WTC11 (cell line): ENCODE results near the gene PTPRN2. TPM values are rescaled to one million over a fixed set of nuclear protein-coding genes. Genes with fewer than 3 reads are reported as not detected.

Experiments used
- ATAC-seq: fragments of 200-7000 bp; cut with Tn5 transposase; 2 replicates; pipeline ENCODE4 v1.10.0; 2021; ENCODE audit warnings: mild to moderate bottlenecking, moderate library complexity
- CTCF ChIA-PET: fragments of 300-600 bp; sonication (Branson Sonifier 250); formaldehyde crosslinking; loops from one replicate; lab custom pipeline; 2021; ENCODE audit warnings: antibody characterized with exemption; lab: Charles Lee
- POLR2A ChIA-PET: fragments of 350-600 bp; sonication (Branson Sonifier 250); formaldehyde crosslinking; loops from one replicate; lab custom pipeline; 2021; ENCODE audit warnings: antibody characterized with exemption; lab: Charles Lee
- DNase-seq: peaks from one replicate; pipeline ENCODE4 v3.0.0; 2021; ENCODE audit warnings: low spot score
- H3K27ac Mint-ChIP-seq: 2 replicates; pipeline ENCODE4 v1.8.0; 2021; ENCODE audit warnings: mixed read lengths
- H3K27me3 Mint-ChIP-seq: 2 replicates; pipeline ENCODE4 v1.8.0; 2021; ENCODE audit warnings: low read depth, mild to moderate bottlenecking, moderate library complexity, mixed read lengths
- H3K36me3 Mint-ChIP-seq: 2 replicates; pipeline ENCODE4 v1.8.0; 2021; ENCODE audit warnings: mixed read lengths
- H3K4me1 Mint-ChIP-seq: 2 replicates; pipeline ENCODE4 v1.8.0; 2022; ENCODE audit warnings: mixed read lengths
- H3K4me3 Mint-ChIP-seq: 2 replicates; pipeline ENCODE4 v1.8.0; 2021; ENCODE audit warnings: mild to moderate bottlenecking, moderate library complexity, mixed read lengths
- H3K9me3 Mint-ChIP-seq: 2 replicates; pipeline ENCODE4 v1.8.0; 2021; ENCODE audit warnings: mixed read lengths
- ATF1 ChIP-seq: sonication (generic); formaldehyde crosslinking; IDR thresholded peaks from 2 replicates; pipeline ENCODE4 v1.8.1; 2023; ENCODE audit warnings: mild to moderate bottlenecking, moderate library complexity, missing genetic modification reagents
- ATF2 ChIP-seq: sonication (generic); formaldehyde crosslinking; IDR thresholded peaks from 2 replicates; pipeline ENCODE4 v1.8.1; 2022; ENCODE audit warnings: low read depth, missing genetic modification reagents, borderline replicate concordance
- CBFB ChIP-seq: sonication (generic); formaldehyde crosslinking; IDR thresholded peaks from 2 replicates; pipeline ENCODE4 v1.8.1; 2022; ENCODE audit warnings: mild to moderate bottlenecking, low read depth, missing genetic modification reagents
- CREM ChIP-seq: sonication (generic); formaldehyde crosslinking; IDR thresholded peaks from 2 replicates; pipeline ENCODE4 v1.8.1; 2022; ENCODE audit warnings: mild to moderate bottlenecking, missing genetic modification reagents, moderate library complexity
- ELF4 ChIP-seq: sonication (generic); formaldehyde crosslinking; IDR thresholded peaks from 2 replicates; pipeline ENCODE4 v1.8.1; 2022; ENCODE audit warnings: low read depth, mild to moderate bottlenecking, moderate library complexity, missing genetic modification reagents
- ESRRA ChIP-seq: sonication (generic); formaldehyde crosslinking; IDR thresholded peaks from 2 replicates; pipeline ENCODE4 v1.8.1; 2022; ENCODE audit warnings: mild to moderate bottlenecking, missing genetic modification reagents, borderline replicate concordance
- ETV6 ChIP-seq: sonication (generic); formaldehyde crosslinking; IDR thresholded peaks from 2 replicates; pipeline ENCODE4 v1.8.1; 2022; ENCODE audit warnings: mild to moderate bottlenecking, missing genetic modification reagents
- FOXK1 ChIP-seq: sonication (generic); formaldehyde crosslinking; IDR thresholded peaks from 2 replicates; pipeline ENCODE4 v1.8.0; 2022; ENCODE audit warnings: mild to moderate bottlenecking, moderate library complexity, missing genetic modification reagents
- FOXP1 ChIP-seq: sonication (generic); formaldehyde crosslinking; IDR thresholded peaks from 2 replicates; pipeline ENCODE4 v1.8.0; 2022; ENCODE audit warnings: missing genetic modification reagents, mild to moderate bottlenecking, moderate library complexity, borderline replicate concordance
- HMGA2 ChIP-seq: fragments of 250-450 bp; sonication (Bioruptor Pico); IDR thresholded peaks from 2 replicates; pipeline ENCODE4 v1.4.0; 2021; ENCODE audit warnings: mild to moderate bottlenecking, moderate library complexity
- IRF2 ChIP-seq: sonication (generic); formaldehyde crosslinking; IDR thresholded peaks from 2 replicates; pipeline ENCODE4 v1.8.0; 2022; ENCODE audit warnings: low read depth, missing genetic modification reagents, borderline replicate concordance
- NFATC4 ChIP-seq: fragments of 250-450 bp; sonication (Bioruptor Pico); IDR thresholded peaks from 2 replicates; pipeline ENCODE4 v1.9.0; 2021; ENCODE audit warnings: mild to moderate bottlenecking
- NR3C1 ChIP-seq: sonication (generic); formaldehyde crosslinking; conservative IDR thresholded peaks from 2 replicates; pipeline ENCODE4 v1.8.1; 2023; ENCODE audit warnings: low read depth, mild to moderate bottlenecking, missing genetic modification reagents
- PRRX2 ChIP-seq: fragments of 250-450 bp; sonication (Bioruptor Pico); IDR thresholded peaks from 2 replicates; pipeline ENCODE4 v1.8.0; 2021; ENCODE audit warnings: mild to moderate bottlenecking
- RORB ChIP-seq: fragments of 250-450 bp; sonication (Bioruptor Pico); IDR thresholded peaks from 2 replicates; pipeline ENCODE4 v1.9.0; 2021; ENCODE audit warnings: mild to moderate bottlenecking
- SMAD3 ChIP-seq: sonication (generic); formaldehyde crosslinking; IDR thresholded peaks from 2 replicates; pipeline ENCODE4 v1.8.0; 2022; ENCODE audit warnings: missing genetic modification reagents, mild to moderate bottlenecking, borderline replicate concordance
- SP1 ChIP-seq: sonication (generic); formaldehyde crosslinking; conservative IDR thresholded peaks from 2 replicates; pipeline ENCODE4 v1.8.1; 2022; ENCODE audit warnings: missing genetic modification reagents
- TEAD4 ChIP-seq: sonication (generic); formaldehyde crosslinking; IDR thresholded peaks from 2 replicates; pipeline ENCODE4 v1.8.0; 2022; ENCODE audit warnings: mild to moderate bottlenecking, missing genetic modification reagents
- ZNF263 ChIP-seq: sonication (generic); formaldehyde crosslinking; IDR thresholded peaks from 2 replicates; pipeline ENCODE4 v1.8.1; 2022; ENCODE audit warnings: low read depth, mild to moderate bottlenecking, moderate library complexity, missing genetic modification reagents
- ZNF396 ChIP-seq: fragments of 250-450 bp; sonication (Bioruptor Pico); IDR thresholded peaks from 2 replicates; pipeline ENCODE4 v1.8.0; 2021; ENCODE audit warnings: mild to moderate bottlenecking, moderate library complexity, borderline replicate concordance
- ZNF425 ChIP-seq: fragments of 250-450 bp; sonication (Bioruptor Pico); conservative IDR thresholded peaks from 2 replicates; pipeline ENCODE4 v1.9.0; 2021; ENCODE audit warnings: mild to moderate bottlenecking
- total RNA-seq: library from RNA; stranded (reverse); gene quantifications from 3 replicates; pipeline ENCODE4 v1.2.3, GENCODE V29; 2021
- TF ChIP-seq, protein P1 (sequence below): fragments of 250-450 bp; sonication (Bioruptor Pico); IDR thresholded peaks from 2 replicates; pipeline ENCODE4 v2.1.2; 2022; ENCODE audit warnings: mild to moderate bottlenecking, moderate library complexity
- TF ChIP-seq, protein P2 (sequence below): sonication (generic); formaldehyde crosslinking; IDR thresholded peaks from 2 replicates; pipeline ENCODE4 v1.8.0; 2022; ENCODE audit warnings: mild to moderate bottlenecking, missing genetic modification reagents
- TF ChIP-seq, protein P3 (sequence below): fragments of 250-450 bp; sonication (Bioruptor Pico); IDR thresholded peaks from 2 replicates; pipeline ENCODE4 v1.9.0; 2021; ENCODE audit warnings: mild to moderate bottlenecking
- TF ChIP-seq, protein P4 (sequence below): sonication (generic); formaldehyde crosslinking; IDR thresholded peaks from 2 replicates; pipeline ENCODE4 v1.8.1; 2022; ENCODE audit warnings: low read depth, mild to moderate bottlenecking, moderate library complexity, missing genetic modification reagents, borderline replicate concordance
- TF ChIP-seq, protein P5 (sequence below): sonication (generic); formaldehyde crosslinking; IDR thresholded peaks from 2 replicates; pipeline ENCODE4 v1.8.1; 2023; ENCODE audit warnings: mild to moderate bottlenecking, missing genetic modification reagents, moderate library complexity

PTPRN2 gene
- total RNA-seq, 1 experiment from 2014 or later, result 4.7 TPM

GRCh38 chr7:158237672-158238335 is 349.8 kb downstream of the PTPRN2 start:
- no peaks in the 10 kb centered on the region for H3K27me3 Mint-ChIP-seq
- TF ChIP-seq ATF2, result no peak
- no peak for TF ChIP-seq TEAD4 (CRISPR knock-in tag)
- TF ChIP-seq FOXP1 (CRISPR knock-in tag), result no peak
- TF ChIP-seq ZNF263 (CRISPR knock-in tag), result no peak
- TF ChIP-seq, protein P1, sequence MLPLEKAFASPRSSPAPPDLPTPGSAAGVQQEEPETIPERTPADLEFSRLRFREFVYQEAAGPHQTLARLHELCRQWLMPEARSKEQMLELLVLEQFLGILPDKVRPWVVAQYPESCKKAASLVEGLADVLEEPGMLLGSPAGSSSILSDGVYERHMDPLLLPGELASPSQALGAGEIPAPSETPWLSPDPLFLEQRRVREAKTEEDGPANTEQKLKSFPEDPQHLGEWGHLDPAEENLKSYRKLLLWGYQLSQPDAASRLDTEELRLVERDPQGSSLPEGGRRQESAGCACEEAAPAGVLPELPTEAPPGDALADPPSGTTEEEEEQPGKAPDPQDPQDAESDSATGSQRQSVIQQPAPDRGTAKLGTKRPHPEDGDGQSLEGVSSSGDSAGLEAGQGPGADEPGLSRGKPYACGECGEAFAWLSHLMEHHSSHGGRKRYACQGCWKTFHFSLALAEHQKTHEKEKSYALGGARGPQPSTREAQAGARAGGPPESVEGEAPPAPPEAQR (CRISPR knock-in tag), result no peak
- no peak for TF ChIP-seq ESRRA (CRISPR knock-in tag)
- TF ChIP-seq IRF2 (CRISPR knock-in tag), result no peak
- TF ChIP-seq RORB (CRISPR knock-in tag), result no peak
- no peak for TF ChIP-seq ATF1
- TF ChIP-seq HMGA2 (CRISPR knock-in tag), result no peak
- no peak for TF ChIP-seq ETV6
- no peak for TF ChIP-seq CREM (CRISPR knock-in tag)
- TF ChIP-seq, protein P2, sequence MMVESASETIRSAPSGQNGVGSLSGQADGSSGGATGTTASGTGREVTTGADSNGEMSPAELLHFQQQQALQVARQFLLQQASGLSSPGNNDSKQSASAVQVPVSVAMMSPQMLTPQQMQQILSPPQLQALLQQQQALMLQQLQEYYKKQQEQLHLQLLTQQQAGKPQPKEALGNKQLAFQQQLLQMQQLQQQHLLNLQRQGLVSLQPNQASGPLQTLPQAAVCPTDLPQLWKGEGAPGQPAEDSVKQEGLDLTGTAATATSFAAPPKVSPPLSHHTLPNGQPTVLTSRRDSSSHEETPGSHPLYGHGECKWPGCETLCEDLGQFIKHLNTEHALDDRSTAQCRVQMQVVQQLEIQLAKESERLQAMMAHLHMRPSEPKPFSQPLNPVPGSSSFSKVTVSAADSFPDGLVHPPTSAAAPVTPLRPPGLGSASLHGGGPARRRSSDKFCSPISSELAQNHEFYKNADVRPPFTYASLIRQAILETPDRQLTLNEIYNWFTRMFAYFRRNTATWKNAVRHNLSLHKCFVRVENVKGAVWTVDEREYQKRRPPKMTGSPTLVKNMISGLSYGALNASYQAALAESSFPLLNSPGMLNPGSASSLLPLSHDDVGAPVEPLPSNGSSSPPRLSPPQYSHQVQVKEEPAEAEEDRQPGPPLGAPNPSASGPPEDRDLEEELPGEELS (CRISPR knock-in tag), result no peak
- TF ChIP-seq, protein P3, sequence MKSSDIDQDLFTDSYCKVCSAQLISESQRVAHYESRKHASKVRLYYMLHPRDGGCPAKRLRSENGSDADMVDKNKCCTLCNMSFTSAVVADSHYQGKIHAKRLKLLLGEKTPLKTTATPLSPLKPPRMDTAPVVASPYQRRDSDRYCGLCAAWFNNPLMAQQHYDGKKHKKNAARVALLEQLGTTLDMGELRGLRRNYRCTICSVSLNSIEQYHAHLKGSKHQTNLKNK (CRISPR knock-in tag), result no peak
- no peak for TF ChIP-seq PRRX2 (CRISPR knock-in tag)
- TF ChIP-seq NFATC4, result no peak
- TF ChIP-seq, protein P4, sequence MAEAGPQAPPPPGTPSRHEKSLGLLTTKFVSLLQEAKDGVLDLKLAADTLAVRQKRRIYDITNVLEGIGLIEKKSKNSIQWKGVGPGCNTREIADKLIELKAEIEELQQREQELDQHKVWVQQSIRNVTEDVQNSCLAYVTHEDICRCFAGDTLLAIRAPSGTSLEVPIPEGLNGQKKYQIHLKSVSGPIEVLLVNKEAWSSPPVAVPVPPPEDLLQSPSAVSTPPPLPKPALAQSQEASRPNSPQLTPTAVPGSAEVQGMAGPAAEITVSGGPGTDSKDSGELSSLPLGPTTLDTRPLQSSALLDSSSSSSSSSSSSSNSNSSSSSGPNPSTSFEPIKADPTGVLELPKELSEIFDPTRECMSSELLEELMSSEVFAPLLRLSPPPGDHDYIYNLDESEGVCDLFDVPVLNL (CRISPR knock-in tag), result no peak
- CTCF ChIA-PET, result no interaction called here
- peaks cover 9% of the 10 kb centered on the region for H3K36me3 Mint-ChIP-seq
- H3K27ac Mint-ChIP-seq, result no peak overlapping the region
- peaks cover 29% of the 10 kb centered on the region for H3K9me3 Mint-ChIP-seq
- ATAC-seq, result no peak
- DNase-seq, result no peak
- POLR2A ChIA-PET, result no interaction called here
- peaks cover 12% of the 10 kb centered on the region; the same call in 1 of the 2 replicates for H3K4me1 Mint-ChIP-seq
- no peak overlapping the region; the same call in 1 of the 2 replicates for H3K4me3 Mint-ChIP-seq

- peaks cover 11% of the 10 kb centered on the region for H3K36me3 Mint-ChIP-seq
- no peak overlapping the region for H3K27ac Mint-ChIP-seq
- H3K9me3 Mint-ChIP-seq, result peaks cover 39% of the 10 kb centered on the region
- TF ChIP-seq ZNF425 (no peak), ZNF396 (CRISPR knock-in tag) (no peak), NR3C1 (CRISPR knock-in tag) (no peak), SP1 (CRISPR knock-in tag) (no peak), SMAD3 (no peak), PRRX2 (CRISPR knock-in tag) (no peak), ETV6 (no peak), CBFB (no peak), FOXK1 (CRISPR knock-in tag) (no peak), ELF4 (CRISPR knock-in tag) (no peak)
- TF ChIP-seq, protein P5, sequence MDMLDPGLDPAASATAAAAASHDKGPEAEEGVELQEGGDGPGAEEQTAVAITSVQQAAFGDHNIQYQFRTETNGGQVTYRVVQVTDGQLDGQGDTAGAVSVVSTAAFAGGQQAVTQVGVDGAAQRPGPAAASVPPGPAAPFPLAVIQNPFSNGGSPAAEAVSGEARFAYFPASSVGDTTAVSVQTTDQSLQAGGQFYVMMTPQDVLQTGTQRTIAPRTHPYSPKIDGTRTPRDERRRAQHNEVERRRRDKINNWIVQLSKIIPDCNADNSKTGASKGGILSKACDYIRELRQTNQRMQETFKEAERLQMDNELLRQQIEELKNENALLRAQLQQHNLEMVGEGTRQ (CRISPR knock-in tag), result no peak
- H3K4me3 Mint-ChIP-seq, result no peak overlapping the region
- no peaks in the 10 kb centered on the region for H3K27me3 Mint-ChIP-seq
- ChIA-PET POLR2A (no interaction called here), CTCF (no interaction called here)
- DNase-seq (no peak), ATAC-seq (no peak)
- H3K4me1 Mint-ChIP-seq, result peaks cover 12% of the 10 kb centered on the region; the same call in 1 of the 2 replicates
Measured at GRCh38 chr7:158236400-158236799, 351.2 kb downstream of the PTPRN2 start.
